ENCODE data around the gene MAP6D1. TPM values are rescaled to one million over a fixed set of nuclear protein-coding genes. Genes with fewer than 3 reads are reported as not detected.

MAP6D1 gene
- total RNA-seq, 1 donor from 2014 or later, result 0.79 TPM

DNA sequence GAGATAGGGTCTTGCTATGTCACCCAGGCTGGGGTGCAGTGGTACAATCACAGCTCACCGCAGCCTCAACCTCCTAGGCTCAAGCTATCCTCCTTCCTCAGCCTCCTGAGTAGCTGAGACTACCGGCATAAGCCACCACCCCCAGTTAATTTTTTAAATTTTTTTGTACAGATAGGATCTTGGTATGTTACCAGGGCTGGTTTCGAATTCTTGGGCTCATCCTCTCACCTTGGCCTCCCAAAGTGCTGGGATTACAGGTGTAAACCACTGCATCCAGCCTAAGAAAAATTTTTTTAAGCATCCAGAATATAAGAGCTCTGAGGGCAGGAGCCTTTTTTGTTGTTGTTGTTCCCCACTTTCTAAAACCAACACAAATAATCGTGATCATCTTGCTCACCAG lies 14.4 kb upstream of the MAP6D1 start:
- no peak for DNase-seq (ENCODE audit: low read depth)
- Histone ChIP-seq H3K4me3 (ENCODE audit: low read depth, low read length) (no peak overlapping the region), H3K27me3 (ENCODE audit: control insufficient read depth, insufficient read depth, low read length) (no peaks in the 10 kb centered on the region), H3K36me3 (ENCODE audit: control insufficient read depth, insufficient read depth, low read length) (peaks cover 9% of the 10 kb centered on the region)
- TF ChIP-seq, protein P1, sequence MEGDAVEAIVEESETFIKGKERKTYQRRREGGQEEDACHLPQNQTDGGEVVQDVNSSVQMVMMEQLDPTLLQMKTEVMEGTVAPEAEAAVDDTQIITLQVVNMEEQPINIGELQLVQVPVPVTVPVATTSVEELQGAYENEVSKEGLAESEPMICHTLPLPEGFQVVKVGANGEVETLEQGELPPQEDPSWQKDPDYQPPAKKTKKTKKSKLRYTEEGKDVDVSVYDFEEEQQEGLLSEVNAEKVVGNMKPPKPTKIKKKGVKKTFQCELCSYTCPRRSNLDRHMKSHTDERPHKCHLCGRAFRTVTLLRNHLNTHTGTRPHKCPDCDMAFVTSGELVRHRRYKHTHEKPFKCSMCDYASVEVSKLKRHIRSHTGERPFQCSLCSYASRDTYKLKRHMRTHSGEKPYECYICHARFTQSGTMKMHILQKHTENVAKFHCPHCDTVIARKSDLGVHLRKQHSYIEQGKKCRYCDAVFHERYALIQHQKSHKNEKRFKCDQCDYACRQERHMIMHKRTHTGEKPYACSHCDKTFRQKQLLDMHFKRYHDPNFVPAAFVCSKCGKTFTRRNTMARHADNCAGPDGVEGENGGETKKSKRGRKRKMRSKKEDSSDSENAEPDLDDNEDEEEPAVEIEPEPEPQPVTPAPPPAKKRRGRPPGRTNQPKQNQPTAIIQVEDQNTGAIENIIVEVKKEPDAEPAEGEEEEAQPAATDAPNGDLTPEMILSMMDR (IDR thresholded peaks at IDR 0.05; ENCODE audit: insufficient read depth, low read length, severe bottlenecking), result no peak
- FAIRE-seq, result no peak

DNA sequence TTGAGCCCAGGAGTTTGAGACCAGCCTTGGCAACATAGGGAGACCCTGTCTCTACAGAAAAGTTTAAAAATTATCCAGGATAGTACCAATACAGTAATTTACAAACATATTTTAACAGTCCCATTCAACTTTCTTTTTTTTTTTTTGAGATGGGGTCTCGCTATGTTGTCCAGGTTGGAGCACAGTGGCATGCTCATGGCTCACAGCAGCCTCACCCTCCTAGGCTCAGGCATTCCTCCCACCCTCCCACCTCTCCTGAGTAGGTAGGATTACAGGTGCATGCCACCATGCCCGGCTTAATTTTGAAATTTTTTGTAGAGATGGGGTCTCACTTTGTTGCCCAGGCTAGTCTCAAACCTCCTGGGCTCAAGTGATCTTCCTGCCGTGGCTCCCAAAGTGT lies 12.5 kb upstream of the MAP6D1 start:
- no peak for FAIRE-seq
- Histone ChIP-seq H3K27me3 (ENCODE audit: control insufficient read depth, insufficient read depth, low read length) (no peaks in the 10 kb centered on the region), H3K36me3 (ENCODE audit: control insufficient read depth, insufficient read depth, low read length) (peaks cover 17% of the 10 kb centered on the region), H3K4me3 (ENCODE audit: low read depth, low read length) (no peak overlapping the region)
- TF ChIP-seq, protein P1 (IDR thresholded peaks at IDR 0.05; ENCODE audit: insufficient read depth, low read length, severe bottlenecking), result no peak
- no peak for DNase-seq (ENCODE audit: low read depth)

DNA sequence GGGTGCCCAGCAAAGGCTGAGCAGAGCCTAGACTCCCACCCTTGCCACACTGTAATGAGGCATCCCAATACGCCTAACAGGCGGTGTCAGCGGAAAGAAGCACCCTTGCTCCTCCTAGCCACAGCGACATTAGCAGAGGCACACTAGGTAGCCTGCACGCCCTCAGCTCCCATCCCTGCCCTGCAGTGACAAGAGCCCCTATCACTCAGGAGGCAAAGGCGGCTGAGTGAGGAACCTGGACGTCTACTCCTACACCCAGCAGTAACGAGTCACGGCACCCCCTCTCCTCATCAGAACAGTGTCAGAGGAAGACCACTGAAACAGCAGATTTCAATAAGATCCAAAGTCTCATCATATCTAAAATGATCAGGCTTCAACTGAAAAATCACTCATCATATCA lies 12.0 kb upstream of the MAP6D1 start:
- H3K36me3 ChIP-seq (ENCODE audit: control insufficient read depth, insufficient read depth, low read length), result peaks cover 21% of the 10 kb centered on the region
- no peak overlapping the region for H3K4me3 ChIP-seq (ENCODE audit: low read depth, low read length)
- H3K27me3 ChIP-seq (ENCODE audit: control insufficient read depth, insufficient read depth, low read length), result no peaks in the 10 kb centered on the region
- FAIRE-seq (no peak), DNase-seq (ENCODE audit: low read depth) (no peak)
- TF ChIP-seq, protein P1 (IDR thresholded peaks at IDR 0.05; ENCODE audit: insufficient read depth, low read length, severe bottlenecking), result no peak

GRCh38 chr3:183833516-183833915 lies 8.1 kb upstream of the MAP6D1 start:
- no peaks in the 10 kb centered on the region for H3K27me3 ChIP-seq (ENCODE audit: control insufficient read depth, insufficient read depth, low read length)
- DNase-seq (ENCODE audit: low read depth) (no peak), FAIRE-seq (no peak)
- peaks cover 21% of the 10 kb centered on the region for H3K36me3 ChIP-seq (ENCODE audit: control insufficient read depth, insufficient read depth, low read length)
- TF ChIP-seq, protein P1 (IDR thresholded peaks at IDR 0.05; ENCODE audit: insufficient read depth, low read length, severe bottlenecking), result no peak
- no peak overlapping the region for H3K4me3 ChIP-seq (ENCODE audit: low read depth, low read length)

- no peak for FAIRE-seq
- TF ChIP-seq, protein P1 (IDR thresholded peaks at IDR 0.05; ENCODE audit: insufficient read depth, low read length, severe bottlenecking), result no peak
- Histone ChIP-seq H3K4me3 (ENCODE audit: low read depth, low read length) (no peak overlapping the region), H3K36me3 (ENCODE audit: control insufficient read depth, insufficient read depth, low read length) (peaks cover 18% of the 10 kb centered on the region), H3K27me3 (ENCODE audit: control insufficient read depth, insufficient read depth, low read length) (no peaks in the 10 kb centered on the region)
- no peak for DNase-seq (ENCODE audit: low read depth)
Measured at GRCh38 chr3:183830187-183830586, 4.8 kb upstream of the MAP6D1 start.

- Histone ChIP-seq H3K4me3 (ENCODE audit: low read depth, low read length) (no peak overlapping the region), H3K36me3 (ENCODE audit: control insufficient read depth, insufficient read depth, low read length) (peaks cover 18% of the 10 kb centered on the region), H3K27me3 (ENCODE audit: control insufficient read depth, insufficient read depth, low read length) (no peaks in the 10 kb centered on the region)
- TF ChIP-seq, protein P1 (IDR thresholded peaks at IDR 0.05; ENCODE audit: insufficient read depth, low read length, severe bottlenecking), result no peak
- FAIRE-seq (no peak), DNase-seq (ENCODE audit: low read depth) (no peak)
Measured at GRCh38 chr3:183829466-183829865, 4.1 kb upstream of the MAP6D1 start.

Data from bronchial epithelial cell (primary cell).